GM23248 (cell line): ENCODE data around the gene INHBE. TPM values are rescaled to one million over a fixed set of nuclear protein-coding genes. Genes with fewer than 3 reads are reported as not detected.

ENCODE experiments used
- DNase-seq: peaks from one replicate; pipeline ENCODE4 v3.0.0-alpha.2; 2015
- H2AFZ ChIP-seq: fragments of 200-600 bp; sonication (generic); 2 replicates; pipeline ENCODE4 v1.6.1; 2016; ENCODE audit warnings: antibody characterized with exemption
- H3F3A ChIP-seq: fragments of 200-600 bp; sonication (generic); 2 replicates; pipeline ENCODE4 v1.6.1; 2016; ENCODE audit warnings: mild to moderate bottlenecking, antibody characterized with exemption, mixed run types; ENCODE audit not compliant: insufficient read depth
- H3K27ac ChIP-seq: fragments of 200-600 bp; sonication (generic); 2 replicates; pipeline ENCODE4 v1.5.1; 2016; ENCODE audit warnings: mild to moderate bottlenecking
- H3K27me3 ChIP-seq: fragments of 200-600 bp; sonication (generic); replicated peaks from 2 replicates; pipeline ENCODE4 v1.6.1; 2016; ENCODE audit warnings: mild to moderate bottlenecking; ENCODE audit not compliant: insufficient read depth
- H3K36me3 ChIP-seq: fragments of 200-600 bp; sonication (generic); 2 replicates; pipeline ENCODE4 v1.6.1; 2016; ENCODE audit warnings: low read depth, mild to moderate bottlenecking
- H3K4me1 ChIP-seq: fragments of 200-600 bp; sonication (generic); 2 replicates; pipeline ENCODE4 v1.6.1; 2016; ENCODE audit warnings: mild to moderate bottlenecking; ENCODE audit not compliant: insufficient read depth
- H3K4me2 ChIP-seq: fragments of 200-600 bp; sonication (generic); one replicate; pipeline ENCODE4 v1.6.1; 2016; ENCODE audit warnings: mild to moderate bottlenecking; ENCODE audit not compliant: unreplicated experiment
- H3K4me3 ChIP-seq: fragments of 200-600 bp; sonication (generic); 2 replicates; pipeline ENCODE4 v1.5.1; 2016; ENCODE audit warnings: mild to moderate bottlenecking
- H3K79me2 ChIP-seq: fragments of 200-600 bp; sonication (generic); 2 replicates; pipeline ENCODE4 v1.6.1; 2016; ENCODE audit warnings: mild to moderate bottlenecking; ENCODE audit not compliant: insufficient read depth
- H3K9ac ChIP-seq: fragments of 200-600 bp; sonication (generic); 2 replicates; pipeline ENCODE4 v1.6.1; 2016; ENCODE audit warnings: mild to moderate bottlenecking
- H3K9me2 ChIP-seq: fragments of 200-600 bp; sonication (generic); 2 replicates; pipeline ENCODE4 v1.6.1; 2016; ENCODE audit warnings: mixed run types, mild to moderate bottlenecking, moderate library complexity; ENCODE audit not compliant: insufficient read depth
- H3K9me3 ChIP-seq: fragments of 200-600 bp; sonication (generic); one replicate; pipeline ENCODE4 v1.6.1; 2017; ENCODE audit warnings: low read depth
- H4K20me1 ChIP-seq: fragments of 200-600 bp; sonication (generic); 2 replicates; pipeline ENCODE4 v1.6.0; 2016; ENCODE audit not compliant: insufficient read depth
- EZH2 ChIP-seq: fragments of 200-600 bp; sonication (generic); IDR thresholded peaks from 2 replicates; pipeline ENCODE4 v1.6.1; 2018; ENCODE audit warnings: antibody characterized with exemption, mild to moderate bottlenecking; ENCODE audit not compliant: insufficient read depth, poor library complexity, severe bottlenecking
- EZH2phosphoT487 ChIP-seq: fragments of 200-600 bp; sonication (generic); IDR thresholded peaks from 2 replicates; pipeline ENCODE4 v1.6.1; 2018; ENCODE audit warnings: antibody characterized with exemption, moderate library complexity, mild to moderate bottlenecking, low read depth; ENCODE audit not compliant: insufficient read depth
- WGBS, 2 experiments: methylation state at CpG; one replicate each; pipeline ENCODE4 v1.1.6; 2015 to 2017; ENCODE audit warnings: low lambda C conversion rate in 2 of 2, low coverage in 1 of 2; ENCODE audit errors: missing lambda C conversion rate in 2 of 2; 5-methylcytosine and 5-hydroxymethylcytosine counted together
- in situ Hi-C: fragments of 300-500 bp; cut with MboI; formaldehyde crosslinking; loops from 2 replicates; pipeline ENCODE4 v1.15.0; 2020
- polyA plus RNA-seq: library from polyadenylated mRNA; unstranded; fragments of >200 nt; fragmentation: Nextera tagmentation; extraction: Ambion mirVana; gene quantifications from 2 replicates; pipeline ENCODE4 v1.2.1, GENCODE V29; 2016
- total RNA-seq: library from RNA; depleted of rRNA; stranded (reverse); fragments of >200 nt; shearing (Covaris generic); gene quantifications from 2 replicates; pipeline ENCODE4 v1.2.3, GENCODE V29; 2014

Gene INHBE
- total and polyA plus RNA-seq, 2 experiments from 2014 or later, result 0.24 to 0.65 TPM

GRCh38 chr12:57470970-57471656 is 16.0 kb downstream of the INHBE start:
- WGBS, 2 experiments, result 52 to 63% methylated on average over 4 of the region's 4 CpGs
- no peaks in the 10 kb centered on the region for H3K9me2 ChIP-seq
- H3K27ac ChIP-seq, result no peak overlapping the region
- no peak overlapping the region for H3K4me3 ChIP-seq
- peaks cover 39% of the 10 kb centered on the region for H3K27me3 ChIP-seq
- H3K4me1 ChIP-seq, result no peaks in the 10 kb centered on the region
- no peaks in the 10 kb centered on the region for H3K79me2 ChIP-seq
- no peaks in the 10 kb centered on the region for H3K36me3 ChIP-seq
- H2AFZ ChIP-seq, result no peak overlapping the region
- DNase-seq, result no peak
- no peak for TF ChIP-seq EZH2phosphoT487
- TF ChIP-seq EZH2, result no peak
- in situ Hi-C loops, result no loop called here
- H3K9me3 ChIP-seq, result no peaks in the 10 kb centered on the region
- no peak overlapping the region for H3K4me2 ChIP-seq
- no peak overlapping the region for H3K9ac ChIP-seq
- no peaks in the 10 kb centered on the region for H4K20me1 ChIP-seq
- H3F3A ChIP-seq, result no peaks in the 10 kb centered on the region

- H4K20me1 ChIP-seq, result no peaks in the 10 kb centered on the region
- TF ChIP-seq EZH2phosphoT487 (no peak), EZH2 (no peak)
- no peaks in the 10 kb centered on the region for H3K4me1 ChIP-seq
- no peak overlapping the region for H3K4me3 ChIP-seq
- no peak overlapping the region for H3K27ac ChIP-seq
- H3F3A ChIP-seq, result no peaks in the 10 kb centered on the region
- no peaks in the 10 kb centered on the region for H3K36me3 ChIP-seq
- no peak overlapping the region for H3K4me2 ChIP-seq
- no peaks in the 10 kb centered on the region for H3K79me2 ChIP-seq
- H3K27me3 ChIP-seq, result peaks cover 44% of the 10 kb centered on the region
- in situ Hi-C loops, result no loop called here
- no peak overlapping the region for H2AFZ ChIP-seq
- no peaks in the 10 kb centered on the region for H3K9me3 ChIP-seq
- H3K9ac ChIP-seq, result no peak overlapping the region
- no peak for DNase-seq
- no peaks in the 10 kb centered on the region for H3K9me2 ChIP-seq
- 65 to 68% methylated on average over 3 of the region's 3 CpGs for WGBS, 2 experiments
Measured at GRCh38 chr12:57471661-57472060, 16.6 kb downstream of the INHBE start.

GRCh38 chr12:57472391-57472790 is 17.3 kb downstream of the INHBE start:
- Histone ChIP-seq H3K4me2 (no peak overlapping the region), H3K9ac (no peak overlapping the region), H3K79me2 (no peaks in the 10 kb centered on the region), H3K36me3 (no peaks in the 10 kb centered on the region), H3F3A (no peaks in the 10 kb centered on the region), H3K27me3 (peaks cover 46% of the 10 kb centered on the region), H3K4me3 (no peak overlapping the region), H4K20me1 (no peaks in the 10 kb centered on the region), H3K27ac (no peak overlapping the region), H2AFZ (no peak overlapping the region), H3K9me2 (no peaks in the 10 kb centered on the region), H3K9me3 (no peaks in the 10 kb centered on the region), H3K4me1 (no peaks in the 10 kb centered on the region)
- in situ Hi-C loops, result no loop called here
- DNase-seq, result no peak
- 79 to 82% methylated on average over 3 of the region's 3 CpGs for WGBS, 2 experiments
- no peak for TF ChIP-seq EZH2phosphoT487
- TF ChIP-seq EZH2, result no peak

- TF ChIP-seq EZH2phosphoT487 (no peak), EZH2 (no peak)
- no peak overlapping the region for H2AFZ ChIP-seq
- no peak overlapping the region for H3K4me3 ChIP-seq
- H3K4me1 ChIP-seq, result no peaks in the 10 kb centered on the region
- no peak overlapping the region for H3K27ac ChIP-seq
- no peaks in the 10 kb centered on the region for H3K79me2 ChIP-seq
- WGBS, 2 experiments, result 24 to 29% methylated on average over 3 of the region's 3 CpGs
- H3K9me2 ChIP-seq, result no peaks in the 10 kb centered on the region
- H4K20me1 ChIP-seq, result no peaks in the 10 kb centered on the region
- DNase-seq, result no peak
- H3K27me3 ChIP-seq, result peaks cover 46% of the 10 kb centered on the region
- H3K36me3 ChIP-seq, result no peaks in the 10 kb centered on the region
- no peak overlapping the region for H3K4me2 ChIP-seq
- H3F3A ChIP-seq, result no peaks in the 10 kb centered on the region
- in situ Hi-C loops, result no loop called here
- no peaks in the 10 kb centered on the region for H3K9me3 ChIP-seq
- no peak overlapping the region for H3K9ac ChIP-seq
Measured at GRCh38 chr12:57473392-57473791, 18.3 kb downstream of the INHBE start.
